Stimulated activated naive CD4-positive, alpha-beta T cell (primary cell): ENCODE measurements around the gene TMED5.
"Not testable (repeated sequence)": the region's sequence is repeated elsewhere in the genome, so short reads cannot be mapped to it uniquely, and the experiment has no call there.

Experiments used
- DNase-seq, 6 experiments: peaks; one replicate each; lab custom pipeline; 2025; lab: John Stamatoyannopoulos, UW

The TMED5 gene

GRCh38 chr1:93179886-93180722 lies at the start of gene TMED5:
Gene TMED5 (minus strand): TSS chr1:93180413. CDS start chr1:93180242, 171 bp downstream.
- peak; percentile 91 to 95 (median 94) for DNase-seq

GRCh38 chr1:93223023-93223675 lies 42.9 kb upstream of the TMED5 start:
- DNase-seq = no peak

GRCh38 chr1:93221913-93222312 lies 41.7 kb upstream of the TMED5 start:
- DNase-seq = no peak

DNA sequence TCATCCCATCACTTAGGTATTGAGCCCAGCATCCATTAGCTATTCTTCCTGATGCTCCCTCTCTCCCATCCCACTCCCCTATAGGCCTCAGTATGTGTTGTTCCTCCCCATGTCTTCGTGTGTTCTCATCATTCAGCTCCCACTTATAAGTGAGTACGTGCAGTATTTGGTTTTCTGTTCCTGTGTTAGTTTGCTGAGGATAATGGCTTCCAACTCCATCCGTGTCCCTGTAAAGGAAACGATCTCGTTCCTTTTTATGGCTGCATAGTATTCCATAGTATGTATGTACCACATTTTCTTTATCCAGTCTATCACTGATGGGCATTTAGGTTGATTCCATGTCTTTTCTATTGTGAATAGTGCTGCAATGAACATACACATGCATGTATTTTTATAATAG lies 40.5 kb upstream of the TMED5 start:
- not testable (repeated sequence) for DNase-seq

DNA sequence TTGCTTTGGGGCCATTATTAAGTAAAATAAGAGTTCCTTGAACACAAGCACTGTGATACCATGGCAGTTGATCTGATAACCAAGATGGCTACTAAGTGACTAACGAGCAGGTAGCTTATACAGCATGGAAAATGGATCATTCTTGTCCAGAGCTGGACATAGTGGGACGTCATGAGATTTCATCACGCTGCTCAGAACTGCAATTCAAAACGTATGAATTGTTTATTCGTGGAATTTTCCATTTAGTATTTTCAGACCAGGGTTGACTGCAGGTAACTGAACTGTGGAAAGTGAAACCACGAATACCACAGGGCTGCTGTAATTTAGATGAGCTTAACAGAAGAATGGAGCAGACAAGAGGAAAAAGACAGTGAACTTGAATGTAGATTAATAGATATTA lies 39.2 kb upstream of the TMED5 start:
- DNase-seq = peak in 1 of 6 experiments; percentile 8

GRCh38 chr1:93215322-93215721 lies 35.1 kb upstream of the TMED5 start:
- no peak for DNase-seq

DNA sequence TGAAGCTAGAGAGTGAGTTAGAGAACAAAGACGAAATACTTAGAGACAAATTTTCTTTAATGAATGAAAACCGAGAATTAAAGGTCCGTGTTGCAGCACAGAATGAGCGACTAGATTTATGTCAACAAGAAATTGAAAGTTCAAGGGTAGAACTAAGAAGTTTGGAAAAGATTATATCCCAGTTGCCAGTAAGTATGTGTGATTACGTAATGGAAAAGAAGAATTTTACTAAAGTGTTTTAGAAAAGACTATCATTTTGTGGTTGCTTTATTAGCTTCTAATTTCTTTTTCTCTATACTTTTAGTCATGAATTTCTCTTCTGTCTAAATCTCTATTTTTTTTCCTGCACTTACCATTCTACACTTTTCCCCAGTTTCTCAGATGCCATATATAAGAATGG lies 27.0 kb upstream of the TMED5 start:
- DNase-seq = no peak

GRCh38 chr1:93206567-93206954 lies 26.3 kb upstream of the TMED5 start:
- no peak for DNase-seq

GRCh38 chr1:93205892-93206566 lies 25.8 kb upstream of the TMED5 start:
- no peak for DNase-seq

DNA sequence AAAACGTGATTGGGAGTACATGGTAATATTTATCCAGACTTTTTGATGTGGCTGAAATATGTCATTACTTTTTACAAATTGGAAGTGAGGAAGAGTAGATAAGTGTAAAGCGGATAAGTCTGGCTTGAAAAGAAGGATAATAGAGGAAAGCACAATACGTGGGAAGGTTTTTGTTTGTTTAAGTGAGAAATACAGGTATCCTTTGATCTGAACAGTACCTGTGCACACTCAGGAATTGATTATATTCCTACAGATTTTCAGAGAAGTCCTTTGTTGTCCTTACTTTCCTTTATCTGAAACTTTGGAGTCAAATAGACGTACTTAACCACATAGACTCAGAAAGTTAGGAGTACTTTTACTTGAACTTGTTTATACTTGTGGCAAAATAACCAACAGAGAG lies 20.5 kb upstream of the TMED5 start:
- no peak for DNase-seq

GRCh38 chr1:93200086-93200620 lies 19.9 kb upstream of the TMED5 start:
- DNase-seq = no peak

DNA sequence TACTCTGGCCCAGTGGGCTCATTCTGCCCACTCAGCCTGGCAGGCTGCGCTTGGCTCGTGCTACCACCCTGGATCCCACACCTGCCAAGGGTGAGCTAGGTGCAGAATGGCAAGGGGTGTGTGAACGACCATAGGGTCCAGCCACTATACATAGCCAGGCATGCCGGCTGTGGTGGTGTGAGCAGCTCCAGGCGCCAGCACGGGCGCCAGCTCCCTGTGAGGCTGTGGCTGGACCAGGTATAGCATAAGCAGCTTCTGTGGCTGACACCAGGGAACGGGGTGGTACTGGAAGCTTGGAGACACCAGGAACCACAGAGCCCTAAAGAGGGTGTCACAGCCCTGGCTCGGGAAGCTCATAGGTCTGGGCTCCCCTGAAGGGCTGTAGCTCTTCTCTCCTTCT lies 18.9 kb upstream of the TMED5 start:
- DNase-seq = no peak

- no peak for DNase-seq
These were observed 16.4 kb upstream of the TMED5 start for GRCh38 chr1:93196591-93196990.

DNA sequence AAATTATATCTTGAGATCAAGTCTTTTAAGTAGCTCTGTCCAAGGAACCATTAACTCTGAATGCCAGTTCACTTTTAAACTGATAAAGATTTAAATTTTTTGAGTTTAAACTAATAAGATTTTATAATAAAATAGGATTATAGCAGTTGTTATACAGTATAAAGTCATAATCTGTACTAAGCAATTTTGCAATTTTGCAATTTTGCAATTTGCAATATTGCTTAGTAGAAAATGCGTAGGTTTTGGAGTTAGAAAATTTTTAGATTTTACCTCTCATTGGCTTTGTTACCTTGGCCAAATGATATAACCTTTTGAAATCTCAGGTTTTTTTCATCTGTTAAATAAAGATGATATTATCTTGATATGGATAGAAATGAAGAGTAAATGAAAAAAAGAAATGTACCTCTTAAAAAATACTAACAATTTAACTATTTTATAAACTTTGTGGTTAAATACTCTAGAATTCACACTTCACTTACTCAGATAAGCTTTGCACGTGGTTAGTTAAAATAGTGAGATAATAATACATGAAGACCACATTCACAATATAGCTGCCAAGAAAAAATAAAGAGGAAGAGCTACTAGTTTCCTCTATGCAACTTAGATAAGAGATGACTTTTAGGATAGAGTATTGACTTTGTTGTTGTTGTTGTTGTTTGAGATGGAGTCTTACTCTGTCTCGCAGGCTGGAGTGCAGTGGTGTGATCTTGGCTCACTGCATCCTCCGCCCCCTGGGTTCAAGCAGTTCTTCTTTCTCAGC lies 14.2 kb upstream of the TMED5 start:
- DNase-seq = no peak

- DNase-seq = no peak
These were observed 10.2 kb upstream of the TMED5 start for GRCh38 chr1:93190432-93190831.

GRCh38 chr1:93186667-93187066 lies 6.5 kb upstream of the TMED5 start:
- DNase-seq = no peak

GRCh38 chr1:93180723-93181613 lies 755 bp upstream of the TMED5 start, which contains the start of gene CCDC18:
Gene CCDC18 (plus strand): TSS chr1:93180724. CDS start chr1:93183362, 2,638 bp downstream.
- DNase-seq = peak; percentile 58 to 93 (median 82)

GRCh38 chr1:93178418-93178817 lies 1.8 kb downstream of the TMED5 start:
- no peak for DNase-seq

GRCh38 chr1:93177991-93178390 lies 2.2 kb downstream of the TMED5 start:
- no peak for DNase-seq

GRCh38 chr1:93174638-93175037 lies 5.6 kb downstream of the TMED5 start:
- not testable (repeated sequence) for DNase-seq

DNA sequence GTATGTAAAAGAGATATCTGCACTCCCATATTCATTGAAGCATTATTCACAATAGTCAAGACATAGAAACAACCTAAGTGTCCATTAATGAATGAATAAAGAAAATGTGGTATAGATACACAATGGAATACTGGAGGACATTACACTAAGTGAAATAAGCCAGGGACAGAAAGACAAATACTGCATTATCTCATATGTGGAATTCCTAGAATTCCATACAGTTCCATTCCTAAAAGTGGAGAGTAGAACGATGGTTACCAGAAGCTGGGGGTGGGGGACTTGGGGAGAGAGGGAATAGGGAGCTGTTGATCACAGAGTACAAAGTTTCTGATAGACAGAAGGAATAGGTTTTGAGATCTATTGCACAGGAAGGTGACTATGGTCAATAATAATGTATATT lies 7.4 kb downstream of the TMED5 start:
- DNase-seq = no peak
